WTC11 (cell line): ENCODE results near the gene GPATCH2. TPM values are rescaled to one million over a fixed set of nuclear protein-coding genes. Genes with fewer than 3 reads are reported as not detected.

Experiments
- ATAC-seq: fragments of 200-7000 bp; cut with Tn5 transposase; 2 replicates; pipeline ENCODE4 v1.10.0; 2021; ENCODE audit warnings: mild to moderate bottlenecking, moderate library complexity
- CTCF ChIA-PET: fragments of 300-600 bp; sonication (Branson Sonifier 250); formaldehyde crosslinking; loops from one replicate; lab custom pipeline; 2021; ENCODE audit warnings: antibody characterized with exemption; lab: Charles Lee
- POLR2A ChIA-PET: fragments of 350-600 bp; sonication (Branson Sonifier 250); formaldehyde crosslinking; loops from one replicate; lab custom pipeline; 2021; ENCODE audit warnings: antibody characterized with exemption; lab: Charles Lee
- DNase-seq: peaks from one replicate; pipeline ENCODE4 v3.0.0; 2021; ENCODE audit warnings: low spot score
- H3K27ac Mint-ChIP-seq: 2 replicates; pipeline ENCODE4 v1.8.0; 2021; ENCODE audit warnings: mixed read lengths
- H3K27me3 Mint-ChIP-seq: 2 replicates; pipeline ENCODE4 v1.8.0; 2021; ENCODE audit warnings: low read depth, mild to moderate bottlenecking, moderate library complexity, mixed read lengths
- H3K36me3 Mint-ChIP-seq: 2 replicates; pipeline ENCODE4 v1.8.0; 2021; ENCODE audit warnings: mixed read lengths
- H3K4me1 Mint-ChIP-seq: 2 replicates; pipeline ENCODE4 v1.8.0; 2022; ENCODE audit warnings: mixed read lengths
- H3K4me3 Mint-ChIP-seq: 2 replicates; pipeline ENCODE4 v1.8.0; 2021; ENCODE audit warnings: mild to moderate bottlenecking, moderate library complexity, mixed read lengths
- H3K9me3 Mint-ChIP-seq: 2 replicates; pipeline ENCODE4 v1.8.0; 2021; ENCODE audit warnings: mixed read lengths
- CREM ChIP-seq: sonication (generic); formaldehyde crosslinking; IDR thresholded peaks from 2 replicates; pipeline ENCODE4 v1.8.1; 2022; ENCODE audit warnings: mild to moderate bottlenecking, missing genetic modification reagents, moderate library complexity
- ELF4 ChIP-seq: sonication (generic); formaldehyde crosslinking; IDR thresholded peaks from 2 replicates; pipeline ENCODE4 v1.8.1; 2022; ENCODE audit warnings: low read depth, mild to moderate bottlenecking, moderate library complexity, missing genetic modification reagents
- ESRRA ChIP-seq: sonication (generic); formaldehyde crosslinking; IDR thresholded peaks from 2 replicates; pipeline ENCODE4 v1.8.1; 2022; ENCODE audit warnings: mild to moderate bottlenecking, missing genetic modification reagents, borderline replicate concordance
- IRF2 ChIP-seq: sonication (generic); formaldehyde crosslinking; IDR thresholded peaks from 2 replicates; pipeline ENCODE4 v1.8.0; 2022; ENCODE audit warnings: low read depth, missing genetic modification reagents, borderline replicate concordance
- JAZF1 ChIP-seq: fragments of 250-450 bp; sonication (Bioruptor Pico); IDR thresholded peaks from 2 replicates; pipeline ENCODE4 v1.9.0; 2021; ENCODE audit warnings: moderate library complexity, mild to moderate bottlenecking, inconsistent platforms
- KAT7 ChIP-seq: sonication (generic); formaldehyde crosslinking; IDR thresholded peaks from 2 replicates; pipeline ENCODE4 v1.8.1; 2023; ENCODE audit warnings: missing genetic modification reagents, mild to moderate bottlenecking, borderline replicate concordance
- MYBL2 ChIP-seq: sonication (generic); formaldehyde crosslinking; IDR thresholded peaks from 2 replicates; pipeline ENCODE4 v1.8.1; 2023; ENCODE audit warnings: mild to moderate bottlenecking, moderate library complexity, missing genetic modification reagents
- NFE2L1 ChIP-seq: sonication (generic); formaldehyde crosslinking; IDR thresholded peaks from 2 replicates; pipeline ENCODE4 v1.8.1; 2023; ENCODE audit warnings: missing genetic modification reagents
- NFYB ChIP-seq: sonication (generic); formaldehyde crosslinking; conservative IDR thresholded peaks from 2 replicates; pipeline ENCODE4 v1.8.0; 2022; ENCODE audit warnings: low read depth, missing genetic modification reagents
- NR1H2 ChIP-seq: sonication (generic); formaldehyde crosslinking; IDR thresholded peaks from 2 replicates; pipeline ENCODE4 v1.9.0; 2021; ENCODE audit warnings: mild to moderate bottlenecking, moderate library complexity, missing genetic modification reagents
- RELA ChIP-seq: sonication (generic); formaldehyde crosslinking; IDR thresholded peaks from 2 replicates; pipeline ENCODE4 v1.8.1; 2022; ENCODE audit warnings: missing genetic modification reagents, mild to moderate bottlenecking, borderline replicate concordance
- SP1 ChIP-seq: sonication (generic); formaldehyde crosslinking; conservative IDR thresholded peaks from 2 replicates; pipeline ENCODE4 v1.8.1; 2022; ENCODE audit warnings: missing genetic modification reagents
- ZNF232 ChIP-seq: sonication (generic); formaldehyde crosslinking; IDR thresholded peaks from 2 replicates; pipeline ENCODE4 v1.8.0; 2022; ENCODE audit warnings: mild to moderate bottlenecking, missing genetic modification reagents
- ZNF317 ChIP-seq: sonication (generic); formaldehyde crosslinking; IDR thresholded peaks from 2 replicates; pipeline ENCODE4 v1.8.1; 2023; ENCODE audit warnings: low read depth, mild to moderate bottlenecking, moderate library complexity, missing genetic modification reagents, borderline replicate concordance
- ZNF416 ChIP-seq: fragments of 250-450 bp; sonication (Bioruptor Pico); IDR thresholded peaks from 2 replicates; pipeline ENCODE4 v1.9.0; 2021; ENCODE audit warnings: mild to moderate bottlenecking, inconsistent platforms
- ZNF423 ChIP-seq: fragments of 250-450 bp; sonication (Bioruptor Pico); IDR thresholded peaks from 2 replicates; pipeline ENCODE4 v2.1.2; 2022; ENCODE audit warnings: mild to moderate bottlenecking, moderate library complexity
- total RNA-seq: library from RNA; stranded (reverse); gene quantifications from 3 replicates; pipeline ENCODE4 v1.2.3, GENCODE V29; 2021
- TF ChIP-seq, protein P1 (sequence below): sonication (generic); formaldehyde crosslinking; IDR thresholded peaks from 2 replicates; pipeline ENCODE4 v1.8.1; 2023; ENCODE audit warnings: mild to moderate bottlenecking, missing genetic modification reagents
- TF ChIP-seq, protein P2 (sequence below): sonication (generic); formaldehyde crosslinking; IDR thresholded peaks from 2 replicates; pipeline ENCODE4 v1.8.1; 2022; ENCODE audit warnings: low read depth, missing genetic modification reagents, borderline replicate concordance
- TF ChIP-seq, protein P3 (sequence below): fragments of 250-450 bp; sonication (Bioruptor Pico); IDR thresholded peaks from 2 replicates; pipeline ENCODE4 v1.9.0; 2021; ENCODE audit warnings: mild to moderate bottlenecking, borderline replicate concordance
- TF ChIP-seq, protein P4 (sequence below): fragments of 250-450 bp; sonication (Bioruptor Pico); IDR thresholded peaks from 2 replicates; pipeline ENCODE4 v2.1.2; 2022; ENCODE audit warnings: mild to moderate bottlenecking, moderate library complexity
- TF ChIP-seq, protein P5 (sequence below): sonication (generic); formaldehyde crosslinking; IDR thresholded peaks from 2 replicates; pipeline ENCODE4 v1.8.0; 2023; ENCODE audit warnings: missing genetic modification reagents
- TF ChIP-seq, protein P6 (sequence below): fragments of 200-600 bp; IDR thresholded peaks from 2 replicates; pipeline ENCODE4 v1.8.0; 2022; ENCODE audit warnings: antibody characterized with exemption
- TF ChIP-seq, protein P7 (sequence below): sonication (generic); formaldehyde crosslinking; conservative IDR thresholded peaks from 2 replicates; pipeline ENCODE4 v1.8.1; 2022; ENCODE audit warnings: mild to moderate bottlenecking, missing genetic modification reagents
- TF ChIP-seq, protein P8 (sequence below): sonication (generic); formaldehyde crosslinking; IDR thresholded peaks from 2 replicates; pipeline ENCODE4 v1.8.1; 2023; ENCODE audit warnings: mild to moderate bottlenecking, missing genetic modification reagents, moderate library complexity

Gene GPATCH2
- total RNA-seq, 1 experiment from 2014 or later = 11.5 TPM

DNA sequence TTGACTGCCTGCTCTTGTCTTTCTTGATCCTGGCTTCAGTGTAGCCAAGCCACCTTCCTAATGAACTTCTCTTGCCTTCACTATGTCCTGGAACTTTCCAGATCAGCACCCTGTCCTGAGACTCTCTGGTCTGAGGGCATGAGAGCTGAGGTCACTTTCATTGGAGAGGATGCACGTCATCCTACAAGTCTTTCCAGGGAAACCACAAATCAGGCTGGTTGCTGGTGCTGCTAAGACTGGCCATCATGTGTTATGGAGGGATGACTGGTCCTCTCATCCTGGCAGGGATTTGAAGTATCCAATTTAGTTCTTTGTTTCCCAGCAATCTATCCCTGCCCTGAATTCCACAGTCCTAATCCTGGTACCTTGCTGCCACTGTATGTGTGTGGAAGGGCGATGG is 228.6 kb downstream of the GPATCH2 start:
- CTCF ChIA-PET = no interaction called here
- DNase-seq = no peak
- H3K36me3 Mint-ChIP-seq = no peaks in the 10 kb centered on the region

DNA sequence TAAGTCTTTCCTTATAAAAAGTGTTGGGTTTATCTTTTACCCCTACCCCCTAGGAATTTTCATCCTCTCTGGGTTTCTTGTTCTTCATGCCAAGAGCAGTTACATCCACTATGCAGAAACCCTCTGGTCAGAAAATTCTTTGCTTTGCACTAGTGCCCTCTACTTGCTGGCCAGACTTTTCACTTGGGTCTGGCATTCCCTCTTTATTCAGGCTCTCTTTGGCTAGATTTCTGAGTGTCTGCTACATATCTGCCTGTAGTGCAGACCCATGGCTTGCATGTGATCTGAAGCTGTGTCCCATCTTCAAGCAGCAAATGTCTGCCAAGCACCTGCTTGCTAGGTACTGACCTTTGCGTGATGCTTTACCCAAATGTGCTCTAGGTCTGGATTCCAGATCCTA is 237.0 kb downstream of the GPATCH2 start:
- Mint-ChIP-seq H3K27me3 (no peaks in the 10 kb centered on the region; the same call in 1 of the 2 replicates), H3K27ac (no peak overlapping the region), H3K9me3 (no peaks in the 10 kb centered on the region), H3K4me1 (no peaks in the 10 kb centered on the region), H3K4me3 (no peak overlapping the region), H3K36me3 (no peaks in the 10 kb centered on the region)
- CTCF ChIA-PET = interaction anchor here (2.3 kb wide), 1 partner anchor 60 kb away, joined by 6 read pairs; no protein-coding TSS in a partner anchor
- DNase-seq = no peak
- POLR2A ChIA-PET = no interaction called here
- peak; percentile 78 for ATAC-seq
- TF ChIP-seq ZNF317 (CRISPR knock-in tag) = no peak
- TF ChIP-seq, protein P1, sequence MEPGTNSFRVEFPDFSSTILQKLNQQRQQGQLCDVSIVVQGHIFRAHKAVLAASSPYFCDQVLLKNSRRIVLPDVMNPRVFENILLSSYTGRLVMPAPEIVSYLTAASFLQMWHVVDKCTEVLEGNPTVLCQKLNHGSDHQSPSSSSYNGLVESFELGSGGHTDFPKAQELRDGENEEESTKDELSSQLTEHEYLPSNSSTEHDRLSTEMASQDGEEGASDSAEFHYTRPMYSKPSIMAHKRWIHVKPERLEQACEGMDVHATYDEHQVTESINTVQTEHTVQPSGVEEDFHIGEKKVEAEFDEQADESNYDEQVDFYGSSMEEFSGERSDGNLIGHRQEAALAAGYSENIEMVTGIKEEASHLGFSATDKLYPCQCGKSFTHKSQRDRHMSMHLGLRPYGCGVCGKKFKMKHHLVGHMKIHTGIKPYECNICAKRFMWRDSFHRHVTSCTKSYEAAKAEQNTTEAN (CRISPR knock-in tag) = no peak
- no peak for TF ChIP-seq CREM (CRISPR knock-in tag)
- TF ChIP-seq, protein P2, sequence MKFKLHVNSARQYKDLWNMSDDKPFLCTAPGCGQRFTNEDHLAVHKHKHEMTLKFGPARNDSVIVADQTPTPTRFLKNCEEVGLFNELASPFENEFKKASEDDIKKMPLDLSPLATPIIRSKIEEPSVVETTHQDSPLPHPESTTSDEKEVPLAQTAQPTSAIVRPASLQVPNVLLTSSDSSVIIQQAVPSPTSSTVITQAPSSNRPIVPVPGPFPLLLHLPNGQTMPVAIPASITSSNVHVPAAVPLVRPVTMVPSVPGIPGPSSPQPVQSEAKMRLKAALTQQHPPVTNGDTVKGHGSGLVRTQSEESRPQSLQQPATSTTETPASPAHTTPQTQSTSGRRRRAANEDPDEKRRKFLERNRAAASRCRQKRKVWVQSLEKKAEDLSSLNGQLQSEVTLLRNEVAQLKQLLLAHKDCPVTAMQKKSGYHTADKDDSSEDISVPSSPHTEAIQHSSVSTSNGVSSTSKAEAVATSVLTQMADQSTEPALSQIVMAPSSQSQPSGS (CRISPR knock-in tag) = no peak
- TF ChIP-seq, protein P3, sequence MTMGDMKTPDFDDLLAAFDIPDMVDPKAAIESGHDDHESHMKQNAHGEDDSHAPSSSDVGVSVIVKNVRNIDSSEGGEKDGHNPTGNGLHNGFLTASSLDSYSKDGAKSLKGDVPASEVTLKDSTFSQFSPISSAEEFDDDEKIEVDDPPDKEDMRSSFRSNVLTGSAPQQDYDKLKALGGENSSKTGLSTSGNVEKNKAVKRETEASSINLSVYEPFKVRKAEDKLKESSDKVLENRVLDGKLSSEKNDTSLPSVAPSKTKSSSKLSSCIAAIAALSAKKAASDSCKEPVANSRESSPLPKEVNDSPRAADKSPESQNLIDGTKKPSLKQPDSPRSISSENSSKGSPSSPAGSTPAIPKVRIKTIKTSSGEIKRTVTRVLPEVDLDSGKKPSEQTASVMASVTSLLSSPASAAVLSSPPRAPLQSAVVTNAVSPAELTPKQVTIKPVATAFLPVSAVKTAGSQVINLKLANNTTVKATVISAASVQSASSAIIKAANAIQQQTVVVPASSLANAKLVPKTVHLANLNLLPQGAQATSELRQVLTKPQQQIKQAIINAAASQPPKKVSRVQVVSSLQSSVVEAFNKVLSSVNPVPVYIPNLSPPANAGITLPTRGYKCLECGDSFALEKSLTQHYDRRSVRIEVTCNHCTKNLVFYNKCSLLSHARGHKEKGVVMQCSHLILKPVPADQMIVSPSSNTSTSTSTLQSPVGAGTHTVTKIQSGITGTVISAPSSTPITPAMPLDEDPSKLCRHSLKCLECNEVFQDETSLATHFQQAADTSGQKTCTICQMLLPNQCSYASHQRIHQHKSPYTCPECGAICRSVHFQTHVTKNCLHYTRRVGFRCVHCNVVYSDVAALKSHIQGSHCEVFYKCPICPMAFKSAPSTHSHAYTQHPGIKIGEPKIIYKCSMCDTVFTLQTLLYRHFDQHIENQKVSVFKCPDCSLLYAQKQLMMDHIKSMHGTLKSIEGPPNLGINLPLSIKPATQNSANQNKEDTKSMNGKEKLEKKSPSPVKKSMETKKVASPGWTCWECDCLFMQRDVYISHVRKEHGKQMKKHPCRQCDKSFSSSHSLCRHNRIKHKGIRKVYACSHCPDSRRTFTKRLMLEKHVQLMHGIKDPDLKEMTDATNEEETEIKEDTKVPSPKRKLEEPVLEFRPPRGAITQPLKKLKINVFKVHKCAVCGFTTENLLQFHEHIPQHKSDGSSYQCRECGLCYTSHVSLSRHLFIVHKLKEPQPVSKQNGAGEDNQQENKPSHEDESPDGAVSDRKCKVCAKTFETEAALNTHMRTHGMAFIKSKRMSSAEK (CRISPR knock-in tag) = no peak
- no peak for TF ChIP-seq NFE2L1 (CRISPR knock-in tag)
- no peak for TF ChIP-seq KAT7 (CRISPR knock-in tag)

More for the DNA sequence above, 228.6 kb downstream of the GPATCH2 start:
- Mint-ChIP-seq H3K9me3 (no peaks in the 10 kb centered on the region), H3K27me3 (no peaks in the 10 kb centered on the region), H3K27ac (no peak overlapping the region), H3K4me3 (no peak overlapping the region), H3K4me1 (peaks cover 7% of the 10 kb centered on the region)
- POLR2A ChIA-PET = no interaction called here
- ATAC-seq = no peak
- no peak for TF ChIP-seq CREM (CRISPR knock-in tag)
- TF ChIP-seq, protein P4, sequence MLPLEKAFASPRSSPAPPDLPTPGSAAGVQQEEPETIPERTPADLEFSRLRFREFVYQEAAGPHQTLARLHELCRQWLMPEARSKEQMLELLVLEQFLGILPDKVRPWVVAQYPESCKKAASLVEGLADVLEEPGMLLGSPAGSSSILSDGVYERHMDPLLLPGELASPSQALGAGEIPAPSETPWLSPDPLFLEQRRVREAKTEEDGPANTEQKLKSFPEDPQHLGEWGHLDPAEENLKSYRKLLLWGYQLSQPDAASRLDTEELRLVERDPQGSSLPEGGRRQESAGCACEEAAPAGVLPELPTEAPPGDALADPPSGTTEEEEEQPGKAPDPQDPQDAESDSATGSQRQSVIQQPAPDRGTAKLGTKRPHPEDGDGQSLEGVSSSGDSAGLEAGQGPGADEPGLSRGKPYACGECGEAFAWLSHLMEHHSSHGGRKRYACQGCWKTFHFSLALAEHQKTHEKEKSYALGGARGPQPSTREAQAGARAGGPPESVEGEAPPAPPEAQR (CRISPR knock-in tag) = no peak
- TF ChIP-seq, protein P5, sequence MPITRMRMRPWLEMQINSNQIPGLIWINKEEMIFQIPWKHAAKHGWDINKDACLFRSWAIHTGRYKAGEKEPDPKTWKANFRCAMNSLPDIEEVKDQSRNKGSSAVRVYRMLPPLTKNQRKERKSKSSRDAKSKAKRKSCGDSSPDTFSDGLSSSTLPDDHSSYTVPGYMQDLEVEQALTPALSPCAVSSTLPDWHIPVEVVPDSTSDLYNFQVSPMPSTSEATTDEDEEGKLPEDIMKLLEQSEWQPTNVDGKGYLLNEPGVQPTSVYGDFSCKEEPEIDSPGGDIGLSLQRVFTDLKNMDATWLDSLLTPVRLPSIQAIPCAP = no peak
- TF ChIP-seq SP1 (CRISPR knock-in tag) = no peak
- TF ChIP-seq, protein P6, sequence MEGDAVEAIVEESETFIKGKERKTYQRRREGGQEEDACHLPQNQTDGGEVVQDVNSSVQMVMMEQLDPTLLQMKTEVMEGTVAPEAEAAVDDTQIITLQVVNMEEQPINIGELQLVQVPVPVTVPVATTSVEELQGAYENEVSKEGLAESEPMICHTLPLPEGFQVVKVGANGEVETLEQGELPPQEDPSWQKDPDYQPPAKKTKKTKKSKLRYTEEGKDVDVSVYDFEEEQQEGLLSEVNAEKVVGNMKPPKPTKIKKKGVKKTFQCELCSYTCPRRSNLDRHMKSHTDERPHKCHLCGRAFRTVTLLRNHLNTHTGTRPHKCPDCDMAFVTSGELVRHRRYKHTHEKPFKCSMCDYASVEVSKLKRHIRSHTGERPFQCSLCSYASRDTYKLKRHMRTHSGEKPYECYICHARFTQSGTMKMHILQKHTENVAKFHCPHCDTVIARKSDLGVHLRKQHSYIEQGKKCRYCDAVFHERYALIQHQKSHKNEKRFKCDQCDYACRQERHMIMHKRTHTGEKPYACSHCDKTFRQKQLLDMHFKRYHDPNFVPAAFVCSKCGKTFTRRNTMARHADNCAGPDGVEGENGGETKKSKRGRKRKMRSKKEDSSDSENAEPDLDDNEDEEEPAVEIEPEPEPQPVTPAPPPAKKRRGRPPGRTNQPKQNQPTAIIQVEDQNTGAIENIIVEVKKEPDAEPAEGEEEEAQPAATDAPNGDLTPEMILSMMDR = no peak
- TF ChIP-seq, protein P7, sequence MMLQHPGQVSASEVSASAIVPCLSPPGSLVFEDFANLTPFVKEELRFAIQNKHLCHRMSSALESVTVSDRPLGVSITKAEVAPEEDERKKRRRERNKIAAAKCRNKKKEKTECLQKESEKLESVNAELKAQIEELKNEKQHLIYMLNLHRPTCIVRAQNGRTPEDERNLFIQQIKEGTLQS (CRISPR knock-in tag) = no peak
- TF ChIP-seq, protein P1 (CRISPR knock-in tag) = no peak
- no peak for TF ChIP-seq NFYB (CRISPR knock-in tag)
- TF ChIP-seq JAZF1 (CRISPR knock-in tag) = no peak
- no peak for TF ChIP-seq ESRRA (CRISPR knock-in tag)
- TF ChIP-seq ZNF423 (CRISPR knock-in tag) = no peak
- TF ChIP-seq, protein P8, sequence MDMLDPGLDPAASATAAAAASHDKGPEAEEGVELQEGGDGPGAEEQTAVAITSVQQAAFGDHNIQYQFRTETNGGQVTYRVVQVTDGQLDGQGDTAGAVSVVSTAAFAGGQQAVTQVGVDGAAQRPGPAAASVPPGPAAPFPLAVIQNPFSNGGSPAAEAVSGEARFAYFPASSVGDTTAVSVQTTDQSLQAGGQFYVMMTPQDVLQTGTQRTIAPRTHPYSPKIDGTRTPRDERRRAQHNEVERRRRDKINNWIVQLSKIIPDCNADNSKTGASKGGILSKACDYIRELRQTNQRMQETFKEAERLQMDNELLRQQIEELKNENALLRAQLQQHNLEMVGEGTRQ (CRISPR knock-in tag) = no peak
- no peak for TF ChIP-seq ZNF416 (CRISPR knock-in tag)
- TF ChIP-seq MYBL2 (CRISPR knock-in tag) = no peak
- no peak for TF ChIP-seq IRF2 (CRISPR knock-in tag)
- TF ChIP-seq NR1H2 (CRISPR knock-in tag) = no peak
- TF ChIP-seq RELA = no peak
- TF ChIP-seq ZNF232 (CRISPR knock-in tag) = no peak
- TF ChIP-seq ELF4 (CRISPR knock-in tag) = no peak
